VCaP (cell line): ENCODE measurements around the gene ZCCHC7.
"Not testable (repeated sequence)": the region's sequence is repeated elsewhere in the genome, so short reads cannot be mapped to it uniquely, and the experiment has no call there.

ENCODE experiments used
- H3K27ac ChIP-seq: fragments of 450-650 bp; 2 replicates; pipeline ENCODE4 v1.5.1; 2017
- CTCF ChIP-seq: fragments of 450-650 bp; conservative IDR thresholded peaks from 2 replicates; pipeline ENCODE4 v1.5.1; 2017; ENCODE audit warnings: mild to moderate bottlenecking, moderate library complexity

Gene ZCCHC7

GRCh38 chr9:37119907-37120842 lies at the start of gene ZCCHC7:
Gene ZCCHC7 (plus strand): TSS chr9:37120574.
- no peak for TF ChIP-seq CTCF
- H3K27ac ChIP-seq = peak within 1 kb of the TSS; percentile 84

GRCh38 chr9:37074790-37075189 lies 45.6 kb upstream of the ZCCHC7 start:
- not testable (repeated sequence) for H3K27ac ChIP-seq

- TF ChIP-seq CTCF = no peak
- peak overlapping the region; percentile 87 for H3K27ac ChIP-seq
Measured at GRCh38 chr9:37079370-37080164, 40.8 kb upstream of the ZCCHC7 start.

GRCh38 chr9:37080165-37080628 lies 40.2 kb upstream of the ZCCHC7 start:
- H3K27ac ChIP-seq = peak overlapping the region; percentile 87

GRCh38 chr9:37081507-37081906 lies 38.9 kb upstream of the ZCCHC7 start:
- not testable (repeated sequence) for H3K27ac ChIP-seq

GRCh38 chr9:37082214-37082765 lies 38.1 kb upstream of the ZCCHC7 start:
- no peak overlapping the region for H3K27ac ChIP-seq
- TF ChIP-seq CTCF = no peak

GRCh38 chr9:37083654-37084053 lies 36.7 kb upstream of the ZCCHC7 start:
- peak overlapping the region; percentile 59 for H3K27ac ChIP-seq
- no peak for TF ChIP-seq CTCF

- TF ChIP-seq CTCF = no peak
- peak overlapping the region; percentile 59 for H3K27ac ChIP-seq
Measured at GRCh38 chr9:37085233-37085632, 35.1 kb upstream of the ZCCHC7 start.

GRCh38 chr9:37092714-37093295 lies 27.6 kb upstream of the ZCCHC7 start:
- H3K27ac ChIP-seq = peak overlapping the region; percentile 65
